Measurements from ENCODE around the gene BSN.
"Not testable (repeated sequence)": the region's sequence is repeated elsewhere in the genome, so short reads cannot be mapped to it uniquely, and the experiment has no call there.

GRCh38 chr3:49685846-49686245, 131.6 kb downstream of the BSN start:
- TF ChIP-seq CTCF (optimal IDR thresholded peaks at IDR 0.05 in 1 of 3, IDR thresholded peaks at IDR 0.05 in 1 of 3, conservative IDR thresholded peaks at IDR 0.05 in 1 of 3; ENCODE audit: extremely low read depth in 1 of 3, insufficient read depth in 2 of 3, low read length in 3 of 3); EZH2 (IDR thresholded peaks at IDR 0.05; ENCODE audit: low read length): not testable (repeated sequence)
